Keratinocyte (primary cell): ENCODE data around the gene SPZ1. TPM values are rescaled to one million over a fixed set of nuclear protein-coding genes. Genes with fewer than 3 reads are reported as not detected.

Source experiments
- DNase-seq: peaks from one replicate; pipeline ENCODE4 v3.0.0-alpha.2; 2011; ENCODE audit warnings: low read depth, missing footprints, low spot score
- FAIRE-seq: peaks from 2 replicates; lab custom pipeline; 2011; peaks lifted over from hg19 to GRCh38; lab: Jason Lieb, UNC
- H2AFZ ChIP-seq: 2 replicates; pipeline ENCODE4 v1.6.0; 2012; ENCODE audit warnings: low read length, control low read depth, inconsistent platforms; ENCODE audit not compliant: control insufficient read depth
- H3K27ac ChIP-seq: 2 replicates; pipeline ENCODE4 v1.5.1; 2011; ENCODE audit warnings: low read length; ENCODE audit not compliant: control insufficient read depth, insufficient read depth
- H3K27me3 ChIP-seq: 3 replicates; pipeline ENCODE4 v1.6.0; 2011; ENCODE audit warnings: low read length; ENCODE audit not compliant: control insufficient read depth, insufficient read depth; ENCODE audit errors: extremely low read depth
- H3K36me3 ChIP-seq, 2 experiments: 2 replicates in 1 of 2; 3 replicates in 1 of 2; pipeline ENCODE4 v1.5.1; 2011; ENCODE audit warnings: low read length in 2 of 2, mild to moderate bottlenecking in 1 of 2; ENCODE audit not compliant: control insufficient read depth in 2 of 2, insufficient read depth in 2 of 2; ENCODE audit errors: extremely low read depth in 1 of 2
- H3K4me1 ChIP-seq: 3 replicates; pipeline ENCODE4 v1.5.1; 2011; ENCODE audit warnings: low read length; ENCODE audit not compliant: control insufficient read depth, insufficient read depth; ENCODE audit errors: extremely low read depth
- H3K4me2 ChIP-seq: 3 replicates; pipeline ENCODE4 v1.6.0; 2011; ENCODE audit warnings: low read depth, low read length; ENCODE audit not compliant: control insufficient read depth, insufficient read depth; ENCODE audit errors: extremely low read depth
- H3K4me3 ChIP-seq, 3 experiments: fragments of 200-600 bp in 1 of 3; sonication (generic) in 1 of 3; 2 replicates in 2 of 3; 3 replicates in 1 of 3; pipeline ENCODE4 v1.5.1; 2011 to 2016; ENCODE audit warnings: low read length in 3 of 3, mild to moderate bottlenecking in 3 of 3, control low read depth in 2 of 3, inconsistent platforms in 1 of 3, low read depth in 1 of 3, mixed read lengths in 1 of 3, mixed run types in 1 of 3, moderate library complexity in 1 of 3; ENCODE audit not compliant: control insufficient read depth in 2 of 3, insufficient read depth in 2 of 3; ENCODE audit errors: extremely low read depth in 1 of 3
- H3K79me2 ChIP-seq: 2 replicates; pipeline ENCODE4 v1.6.0; 2012; ENCODE audit warnings: low read length; ENCODE audit not compliant: control insufficient read depth, insufficient read depth
- H3K9ac ChIP-seq: 3 replicates; pipeline ENCODE4 v1.6.0; 2011; ENCODE audit warnings: low read length; ENCODE audit not compliant: control insufficient read depth, insufficient read depth; ENCODE audit errors: extremely low read depth
- H3K9me1 ChIP-seq: 3 replicates; pipeline ENCODE4 v1.6.0; 2011; ENCODE audit warnings: low read length; ENCODE audit not compliant: control insufficient read depth, insufficient read depth; ENCODE audit errors: extremely low read depth
- H3K9me3 ChIP-seq: 2 replicates; pipeline ENCODE4 v1.5.1; 2012; ENCODE audit warnings: low read depth, low read length; ENCODE audit not compliant: control insufficient read depth
- H4K20me1 ChIP-seq: 3 replicates; pipeline ENCODE4 v1.6.0; 2011; ENCODE audit warnings: low read length; ENCODE audit not compliant: control insufficient read depth, insufficient read depth; ENCODE audit errors: extremely low read depth
- EZH2 ChIP-seq: IDR thresholded peaks from one replicate; pipeline ENCODE4 v1.6.1; 2012; ENCODE audit warnings: inconsistent platforms, mild to moderate bottlenecking, low read length, moderate library complexity
- dilution Hi-C: fragments of 300-500 bp; cut with MboI; formaldehyde crosslinking; loops from one replicate; pipeline ENCODE4 v1.7.0; 2020; ENCODE audit warnings: low sequenced_read_pairs; ENCODE audit not compliant: extremely low pct_ligation_motif_present
- polyA plus RNA-seq, 5 experiments: library from polyadenylated mRNA; depleted of rRNA in 3 of 5; stranded (reverse) in 3 of 5; stranded (forward) in 1 of 5; unstranded in 1 of 5; fragments of >200 nt; gene quantifications; 1 replicate in 1 of 5; 2 replicates in 3 of 5; 3 replicates in 1 of 5; pipeline versions ENCODE4 v1.2.1 to v1.2.3, GENCODE V29; 2011 to 2012; ENCODE audit warnings: missing spikeins in 2 of 5, low read depth in 1 of 5, low replicate concordance in 1 of 5
- TF ChIP-seq, protein P1 (sequence below), 3 experiments: IDR thresholded peaks in 1 of 3; conservative IDR thresholded peaks in 1 of 3; optimal IDR thresholded peaks in 1 of 3; 2 replicates in 2 of 3; 3 replicates in 1 of 3; pipeline versions ENCODE3 to v1.5.1; 2011; ENCODE audit warnings: low read length in 3 of 3, mild to moderate bottlenecking in 3 of 3, moderate library complexity in 2 of 3, control low read depth in 1 of 3, inconsistent platforms in 1 of 3; ENCODE audit not compliant: insufficient read depth in 2 of 3; ENCODE audit errors: extremely low read depth in 1 of 3

SPZ1 gene
- polyA plus RNA-seq, 1 donor (not counting 4 experiments of a cell fraction or from before 2014, with no cell fraction given) = not detected

DNA sequence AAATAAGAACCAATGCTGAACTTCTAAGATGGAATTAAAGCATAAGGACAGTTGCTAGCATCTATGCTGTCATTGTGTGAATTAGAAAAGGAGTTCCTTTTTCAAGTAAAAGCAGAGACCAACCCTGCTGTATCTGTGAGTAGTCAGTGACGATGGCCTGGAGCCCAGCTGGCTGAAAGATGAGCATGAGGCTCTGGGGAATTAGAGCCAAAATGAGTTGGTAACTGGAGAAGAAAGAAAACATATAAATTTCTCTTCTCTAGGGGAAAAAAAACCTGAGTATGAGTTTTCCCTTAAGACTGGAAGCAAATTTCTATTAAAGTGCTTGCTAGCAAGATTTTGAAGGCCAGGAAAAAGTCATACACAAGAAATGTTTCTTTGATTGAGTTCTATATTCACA is 1.6 kb upstream of the SPZ1 start:
- H3K27me3 ChIP-seq = peaks cover 6% of the 10 kb centered on the region
- H3K79me2 ChIP-seq = no peaks in the 10 kb centered on the region
- H2AFZ ChIP-seq = no peak overlapping the region
- no peaks in the 10 kb centered on the region for H3K9me1 ChIP-seq
- H3K9me3 ChIP-seq = no peaks in the 10 kb centered on the region
- no peak overlapping the region for H3K9ac ChIP-seq
- no peaks in the 10 kb centered on the region for H4K20me1 ChIP-seq
- TF ChIP-seq, protein P1, sequence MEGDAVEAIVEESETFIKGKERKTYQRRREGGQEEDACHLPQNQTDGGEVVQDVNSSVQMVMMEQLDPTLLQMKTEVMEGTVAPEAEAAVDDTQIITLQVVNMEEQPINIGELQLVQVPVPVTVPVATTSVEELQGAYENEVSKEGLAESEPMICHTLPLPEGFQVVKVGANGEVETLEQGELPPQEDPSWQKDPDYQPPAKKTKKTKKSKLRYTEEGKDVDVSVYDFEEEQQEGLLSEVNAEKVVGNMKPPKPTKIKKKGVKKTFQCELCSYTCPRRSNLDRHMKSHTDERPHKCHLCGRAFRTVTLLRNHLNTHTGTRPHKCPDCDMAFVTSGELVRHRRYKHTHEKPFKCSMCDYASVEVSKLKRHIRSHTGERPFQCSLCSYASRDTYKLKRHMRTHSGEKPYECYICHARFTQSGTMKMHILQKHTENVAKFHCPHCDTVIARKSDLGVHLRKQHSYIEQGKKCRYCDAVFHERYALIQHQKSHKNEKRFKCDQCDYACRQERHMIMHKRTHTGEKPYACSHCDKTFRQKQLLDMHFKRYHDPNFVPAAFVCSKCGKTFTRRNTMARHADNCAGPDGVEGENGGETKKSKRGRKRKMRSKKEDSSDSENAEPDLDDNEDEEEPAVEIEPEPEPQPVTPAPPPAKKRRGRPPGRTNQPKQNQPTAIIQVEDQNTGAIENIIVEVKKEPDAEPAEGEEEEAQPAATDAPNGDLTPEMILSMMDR (optimal IDR thresholded peaks at IDR 0.05 in 1 of 3, IDR thresholded peaks at IDR 0.05 in 1 of 3, conservative IDR thresholded peaks at IDR 0.05 in 1 of 3; ENCODE audit: extremely low read depth in 1 of 3, insufficient read depth in 2 of 3, low read length in 3 of 3) = no peak
- no peak for TF ChIP-seq EZH2
- H3K4me3 ChIP-seq = no peak overlapping the region
- dilution Hi-C loops = no loop called here
- no peak overlapping the region for H3K4me2 ChIP-seq
- DNase-seq = no peak
- H3K36me3 ChIP-seq = no peaks in the 10 kb centered on the region
- no peak for FAIRE-seq
- H3K27ac ChIP-seq = no peak overlapping the region
- no peaks in the 10 kb centered on the region for H3K4me1 ChIP-seq

DNA sequence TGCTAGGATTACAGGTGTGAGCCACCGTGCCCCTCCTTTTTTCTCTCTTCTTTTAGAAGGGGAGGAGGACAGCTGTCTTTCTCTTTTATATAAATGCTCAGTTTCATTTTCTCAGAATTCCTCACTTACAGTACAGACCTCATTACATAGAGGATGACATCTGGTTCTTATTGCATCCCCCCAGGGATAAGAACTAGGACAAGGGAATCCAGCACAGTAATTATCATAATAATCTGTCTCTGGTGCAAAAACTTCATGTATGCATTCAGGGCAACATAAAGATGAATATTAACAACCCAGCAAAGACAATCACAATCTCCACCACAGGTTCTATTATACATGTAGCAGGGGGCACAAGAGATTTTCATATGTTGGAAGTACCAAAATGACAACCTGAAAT is 5.1 kb downstream of the SPZ1 start:
- FAIRE-seq = no peak
- no peak overlapping the region for H3K9ac ChIP-seq

More for the DNA sequence above, 5.1 kb downstream of the SPZ1 start:
- dilution Hi-C loops = no loop called here
- no peaks in the 10 kb centered on the region for H3K36me3 ChIP-seq
- DNase-seq = no peak
- no peaks in the 10 kb centered on the region for H3K9me1 ChIP-seq
- no peaks in the 10 kb centered on the region for H4K20me1 ChIP-seq
- H3K9me3 ChIP-seq = no peaks in the 10 kb centered on the region
- H3K4me1 ChIP-seq = no peaks in the 10 kb centered on the region
- H3K79me2 ChIP-seq = no peaks in the 10 kb centered on the region
- no peak overlapping the region for H3K4me2 ChIP-seq
- peaks cover under 1% of the 10 kb centered on the region for H3K27me3 ChIP-seq
- H2AFZ ChIP-seq = no peak overlapping the region
- no peak overlapping the region for H3K27ac ChIP-seq
- H3K4me3 ChIP-seq = no peak overlapping the region
- TF ChIP-seq, protein P1 (optimal IDR thresholded peaks at IDR 0.05 in 1 of 3, IDR thresholded peaks at IDR 0.05 in 1 of 3, conservative IDR thresholded peaks at IDR 0.05 in 1 of 3; ENCODE audit: extremely low read depth in 1 of 3, insufficient read depth in 2 of 3, low read length in 3 of 3) = no peak
- no peak for TF ChIP-seq EZH2
